22Rv1 (cell line): ENCODE results near the gene WSB1.

Experiments
- H3K27ac ChIP-seq: fragments of 450-650 bp; 2 replicates; pipeline ENCODE4 v1.5.1; 2017
- ZFX ChIP-seq: fragments of 450-650 bp; IDR thresholded peaks from 2 replicates; pipeline ENCODE4 v1.6.1; 2017; ENCODE audit warnings: antibody characterized with exemption, borderline replicate concordance
- TF ChIP-seq, protein P1 (sequence below): fragments of 450-650 bp; IDR thresholded peaks from 2 replicates; pipeline ENCODE4 v1.5.1; 2017; ENCODE audit warnings: mild to moderate bottlenecking

WSB1 gene

DNA sequence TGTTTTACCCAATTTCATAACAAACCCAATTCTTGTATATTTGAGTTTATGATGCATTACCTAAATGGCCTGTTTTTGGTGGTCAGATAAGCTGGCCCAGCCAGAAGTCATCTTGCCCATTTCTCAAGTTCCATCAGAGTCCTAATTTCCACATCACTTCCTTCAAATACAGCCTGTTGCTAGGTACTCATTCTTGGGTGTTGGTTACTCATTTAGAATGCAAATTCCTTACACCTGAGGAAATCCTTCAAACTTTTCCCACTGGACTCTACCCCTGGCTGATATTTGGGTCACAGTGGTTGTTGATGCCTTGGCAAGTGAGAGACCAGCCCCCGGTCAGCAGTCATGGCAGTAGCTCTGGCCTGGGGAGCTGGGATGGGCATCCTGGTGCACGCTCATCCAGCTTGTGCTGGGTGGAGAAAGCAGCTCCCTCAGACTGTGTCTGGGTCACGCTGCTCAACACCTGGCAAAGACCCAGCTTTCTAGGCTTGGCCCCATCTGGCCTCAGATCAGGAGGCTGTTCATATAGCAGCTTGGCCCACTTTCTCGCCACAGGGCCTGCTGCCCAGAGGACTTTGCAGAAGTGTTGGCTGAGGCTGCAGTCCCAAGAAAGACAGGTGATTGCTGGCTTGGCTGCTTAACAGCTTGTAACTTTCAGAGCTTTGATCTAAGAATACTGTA is 25.8 kb downstream of the WSB1 start:
- H3K27ac ChIP-seq = no peak overlapping the region
- no peak for TF ChIP-seq ZFX
- TF ChIP-seq, protein P1, sequence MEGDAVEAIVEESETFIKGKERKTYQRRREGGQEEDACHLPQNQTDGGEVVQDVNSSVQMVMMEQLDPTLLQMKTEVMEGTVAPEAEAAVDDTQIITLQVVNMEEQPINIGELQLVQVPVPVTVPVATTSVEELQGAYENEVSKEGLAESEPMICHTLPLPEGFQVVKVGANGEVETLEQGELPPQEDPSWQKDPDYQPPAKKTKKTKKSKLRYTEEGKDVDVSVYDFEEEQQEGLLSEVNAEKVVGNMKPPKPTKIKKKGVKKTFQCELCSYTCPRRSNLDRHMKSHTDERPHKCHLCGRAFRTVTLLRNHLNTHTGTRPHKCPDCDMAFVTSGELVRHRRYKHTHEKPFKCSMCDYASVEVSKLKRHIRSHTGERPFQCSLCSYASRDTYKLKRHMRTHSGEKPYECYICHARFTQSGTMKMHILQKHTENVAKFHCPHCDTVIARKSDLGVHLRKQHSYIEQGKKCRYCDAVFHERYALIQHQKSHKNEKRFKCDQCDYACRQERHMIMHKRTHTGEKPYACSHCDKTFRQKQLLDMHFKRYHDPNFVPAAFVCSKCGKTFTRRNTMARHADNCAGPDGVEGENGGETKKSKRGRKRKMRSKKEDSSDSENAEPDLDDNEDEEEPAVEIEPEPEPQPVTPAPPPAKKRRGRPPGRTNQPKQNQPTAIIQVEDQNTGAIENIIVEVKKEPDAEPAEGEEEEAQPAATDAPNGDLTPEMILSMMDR = no peak

DNA sequence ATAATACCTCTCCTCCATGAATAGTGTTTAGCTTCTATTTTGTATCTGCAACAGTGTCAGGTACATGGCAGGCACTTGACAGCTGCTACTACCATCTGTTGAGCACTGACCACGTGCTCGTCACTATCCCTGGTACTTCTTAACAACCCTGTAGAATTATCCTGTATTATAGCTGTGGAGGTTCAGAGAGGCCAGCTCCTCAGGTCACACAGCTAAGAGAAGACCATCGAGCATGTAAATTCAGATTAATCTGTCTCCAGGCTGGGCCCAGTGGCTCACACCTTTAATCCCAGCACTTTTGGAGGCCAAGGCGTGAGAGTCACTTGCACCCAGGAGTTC is 26.3 kb downstream of the WSB1 start:
- H3K27ac ChIP-seq = no peak overlapping the region
- TF ChIP-seq, protein P1 = no peak
- TF ChIP-seq ZFX = no peak

DNA sequence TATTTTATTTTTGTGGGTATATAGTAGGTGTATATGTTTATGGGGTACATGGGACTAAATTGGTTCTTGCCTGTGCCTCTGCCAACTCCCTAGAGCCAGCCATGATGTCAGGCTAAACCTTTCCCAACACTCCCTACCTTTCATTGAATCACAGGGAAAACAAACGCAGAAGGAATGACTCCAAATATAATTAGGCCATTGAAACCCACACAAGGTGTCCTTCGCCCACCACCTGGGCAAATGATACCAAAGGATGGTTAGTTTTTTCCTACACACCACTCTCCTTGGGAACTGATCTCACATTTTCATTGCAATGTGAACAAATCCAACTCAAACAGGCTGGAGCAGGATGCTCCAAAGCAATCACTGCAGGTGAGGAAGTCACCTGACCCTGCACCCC is 27.5 kb downstream of the WSB1 start:
- H3K27ac ChIP-seq = no peak overlapping the region
- no peak for TF ChIP-seq ZFX
- TF ChIP-seq, protein P1 = no peak

DNA sequence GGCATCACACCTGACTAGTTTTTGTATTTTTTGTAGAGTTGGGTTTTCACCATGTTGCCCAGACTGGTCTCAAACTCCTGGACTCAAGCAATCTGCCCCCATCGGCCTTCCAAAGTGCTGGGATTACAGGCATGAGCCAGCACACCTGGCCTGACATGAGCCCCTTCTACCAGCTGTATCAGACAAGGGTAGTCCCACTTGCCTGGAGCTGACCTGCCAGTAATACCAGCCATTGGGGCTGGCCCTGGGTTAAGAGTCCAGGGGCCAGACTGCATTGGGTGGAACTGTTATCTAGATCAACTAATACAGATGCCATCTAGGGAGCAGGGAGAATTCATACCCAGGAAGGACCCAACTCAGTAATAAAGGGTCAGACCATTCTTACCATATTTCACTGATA is 28.1 kb downstream of the WSB1 start:
- TF ChIP-seq, protein P1 = no peak
- no peak for TF ChIP-seq ZFX
- H3K27ac ChIP-seq = no peak overlapping the region

DNA sequence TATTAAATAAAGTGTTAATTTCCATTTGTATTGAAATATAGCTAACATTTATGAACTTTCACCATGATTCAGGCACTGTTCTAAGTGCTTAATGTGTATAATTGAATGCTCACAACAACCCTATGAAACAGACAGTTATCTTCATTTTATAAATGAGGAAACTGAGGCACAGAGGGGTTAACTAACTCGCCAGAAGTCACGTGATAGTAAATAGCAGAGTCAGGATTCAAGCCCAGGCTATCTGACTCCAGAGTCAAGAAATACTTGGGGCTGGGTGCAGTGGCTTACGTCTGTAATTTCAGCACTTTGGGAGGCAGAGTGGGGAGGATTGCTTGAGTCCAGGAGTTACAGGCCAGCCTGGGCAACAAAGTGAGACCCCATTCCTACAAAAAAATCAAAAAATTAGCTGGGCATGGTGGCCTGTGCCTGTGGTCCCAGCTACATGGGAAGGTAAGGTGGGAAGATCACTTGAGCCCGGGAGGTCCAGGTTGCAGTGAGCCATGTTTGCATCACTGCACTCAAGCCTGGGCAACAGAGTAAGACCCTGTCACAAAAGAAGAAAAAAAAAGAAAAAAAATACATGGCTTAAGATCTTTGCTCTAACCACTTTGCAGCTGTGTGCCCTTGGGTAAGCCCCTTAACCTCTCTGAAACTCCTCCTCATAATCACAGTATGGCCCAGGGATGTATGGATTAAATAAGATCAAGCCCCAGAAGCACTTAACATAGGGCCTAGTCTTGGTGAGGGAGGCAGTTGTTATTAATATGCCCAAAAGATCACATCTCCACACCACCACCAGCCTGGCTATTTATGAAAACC is 29.0 kb downstream of the WSB1 start:
- TF ChIP-seq ZFX = no peak
- TF ChIP-seq, protein P1 = no peak
- H3K27ac ChIP-seq = peak overlapping the region; percentile 8; the same call in 1 of the 2 replicates

DNA sequence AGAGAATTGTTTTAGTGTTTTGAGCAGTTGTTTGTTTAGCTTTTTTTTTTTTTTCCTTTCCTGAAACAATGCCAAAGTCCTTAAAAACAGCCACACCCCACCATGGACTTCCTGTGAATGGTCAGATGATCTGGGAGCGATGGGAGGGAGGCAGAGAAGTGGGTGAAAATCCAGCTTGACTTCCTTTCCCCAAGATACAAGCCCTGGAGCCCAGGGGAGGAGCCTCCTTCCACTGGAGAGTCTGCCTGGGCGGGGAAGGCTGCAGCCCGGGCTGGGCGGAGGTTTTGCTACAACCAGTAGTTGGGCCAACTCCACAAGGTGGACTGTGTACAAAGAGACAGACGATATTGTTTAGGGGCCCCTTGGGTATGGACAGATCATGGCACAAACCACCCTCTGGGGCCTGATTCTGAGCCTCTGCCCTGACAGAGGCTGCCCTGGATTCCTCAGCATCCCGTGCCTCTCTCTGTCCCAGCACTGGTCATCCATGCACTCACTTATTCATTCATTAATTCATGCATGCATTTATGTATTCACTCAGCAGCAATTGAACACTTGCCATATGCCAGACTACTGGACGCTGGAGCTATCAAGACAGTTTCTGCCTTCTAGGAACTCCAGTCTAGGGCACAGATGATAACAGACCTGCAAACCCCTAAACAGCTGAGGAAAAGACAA is 29.8 kb downstream of the WSB1 start:
- H3K27ac ChIP-seq = peak overlapping the region; percentile 8; the same call in 1 of the 2 replicates
- no peak for TF ChIP-seq ZFX
- TF ChIP-seq, protein P1 = no peak
